ENCODE results near the gene OLFM3. TPM values are rescaled to one million over a fixed set of nuclear protein-coding genes. Genes with fewer than 3 reads are reported as not detected.

The OLFM3 gene
- total RNA-seq, 1 donor from 2014 or later: 32.4 TPM

DNA sequence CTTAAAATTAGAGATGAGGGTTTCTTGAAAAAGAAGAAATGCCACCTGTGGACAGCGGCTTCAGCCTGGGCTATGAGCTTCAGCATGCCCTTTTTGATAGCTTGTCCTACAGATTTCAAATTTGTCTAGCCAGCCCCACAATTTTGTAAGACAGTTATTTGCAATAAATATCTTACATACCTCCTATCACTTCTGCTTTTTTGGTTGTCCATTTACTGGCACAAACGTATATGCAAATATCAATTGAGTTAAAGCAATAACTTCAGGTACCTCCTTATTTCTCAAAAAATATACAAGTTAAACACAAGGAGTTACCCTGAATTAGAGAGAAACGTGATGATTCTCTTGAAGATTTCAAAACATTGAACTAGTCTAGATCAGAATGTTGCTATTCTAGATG, 53.5 kb downstream of the OLFM3 start:
- no peak for DNase-seq

DNA sequence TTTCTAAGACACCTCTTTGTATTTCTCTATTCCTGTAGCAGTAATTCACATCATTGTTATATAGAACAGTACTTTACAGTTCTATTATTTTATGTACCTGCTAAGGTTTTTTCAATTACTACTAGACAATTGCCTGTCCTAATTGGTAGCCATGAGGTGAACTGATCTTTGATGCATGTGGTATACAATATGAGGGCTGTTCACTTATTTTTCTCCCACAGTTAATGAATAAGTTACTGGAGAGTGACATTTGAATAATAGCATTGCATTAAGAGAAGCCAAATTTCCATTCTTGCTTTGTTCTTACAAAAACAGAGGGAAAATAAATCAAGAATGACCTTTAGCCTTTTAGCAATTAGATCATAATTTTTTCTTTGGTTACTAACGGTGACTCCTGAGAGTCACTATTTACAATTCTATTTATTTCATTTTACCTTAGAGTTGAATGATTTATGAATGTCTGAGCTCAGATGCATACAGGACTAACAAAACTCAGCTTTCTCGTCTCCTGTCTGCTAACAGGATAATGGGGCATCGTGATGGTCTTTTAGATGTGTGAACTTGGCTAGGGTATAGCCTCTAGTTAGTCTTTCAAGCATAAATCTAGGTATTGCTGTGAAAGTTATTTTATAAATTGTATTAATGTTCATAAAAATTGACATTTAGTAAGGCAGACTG, 54.1 kb downstream of the OLFM3 start:
- no peak for DNase-seq

DNA sequence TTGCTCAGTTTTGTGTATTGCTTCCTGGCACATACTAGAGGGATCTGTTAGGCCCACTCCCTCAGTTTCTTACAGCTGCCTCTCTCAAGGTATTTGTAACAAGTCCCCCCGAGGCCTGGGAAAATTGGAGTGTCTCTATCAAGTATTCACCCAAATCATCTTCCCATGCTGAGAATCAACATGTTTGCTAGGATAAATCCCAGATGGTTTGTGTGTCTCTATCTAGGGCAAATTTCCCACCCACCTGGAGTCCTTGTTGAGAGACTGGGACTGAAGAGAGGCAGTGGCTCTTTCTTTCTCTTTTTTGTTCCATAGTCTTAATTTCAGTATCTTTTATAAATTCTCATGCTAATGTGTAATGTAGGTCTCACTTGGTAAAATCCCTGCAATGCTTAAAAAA, 58.0 kb downstream of the OLFM3 start:
- no peak for DNase-seq

DNA sequence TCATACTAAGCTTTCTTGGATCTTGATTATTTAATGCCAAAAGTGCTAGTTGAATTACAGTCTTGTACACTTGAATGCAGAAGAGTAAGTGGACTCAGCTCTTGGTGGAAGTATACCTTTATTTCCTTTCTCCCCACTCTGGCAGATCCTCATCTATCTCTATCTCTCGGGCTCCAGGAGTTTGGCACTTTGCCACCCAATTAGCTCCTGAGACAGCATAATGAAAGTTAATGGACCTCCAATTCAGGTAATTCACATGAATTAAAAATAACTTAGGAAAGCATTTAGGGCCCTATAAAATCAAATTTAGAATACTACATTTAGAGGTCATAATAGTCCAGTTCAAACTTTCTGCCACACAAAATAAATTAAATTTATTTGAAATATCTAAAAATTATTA, 67.4 kb downstream of the OLFM3 start:
- DNase-seq: no peak

DNA sequence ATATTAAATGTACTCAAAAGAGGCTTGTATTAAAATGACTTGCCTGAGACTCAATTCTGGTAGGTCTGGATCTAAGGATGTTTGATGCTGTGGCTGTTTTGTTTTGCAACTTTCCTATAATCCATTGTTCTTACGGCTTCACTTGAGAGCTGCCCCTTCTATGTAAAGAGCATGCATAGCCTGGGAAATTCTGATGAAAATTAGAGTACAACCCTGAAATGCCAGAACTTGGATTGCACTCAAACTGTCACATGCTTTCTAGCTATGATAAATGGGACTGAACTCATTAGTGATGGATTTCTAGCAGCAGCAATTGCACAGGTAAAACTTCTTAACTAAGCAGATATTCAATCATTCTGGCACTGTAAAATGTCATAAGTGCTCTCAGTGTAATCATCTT, 67.9 kb downstream of the OLFM3 start:
- no peak for DNase-seq

DNA sequence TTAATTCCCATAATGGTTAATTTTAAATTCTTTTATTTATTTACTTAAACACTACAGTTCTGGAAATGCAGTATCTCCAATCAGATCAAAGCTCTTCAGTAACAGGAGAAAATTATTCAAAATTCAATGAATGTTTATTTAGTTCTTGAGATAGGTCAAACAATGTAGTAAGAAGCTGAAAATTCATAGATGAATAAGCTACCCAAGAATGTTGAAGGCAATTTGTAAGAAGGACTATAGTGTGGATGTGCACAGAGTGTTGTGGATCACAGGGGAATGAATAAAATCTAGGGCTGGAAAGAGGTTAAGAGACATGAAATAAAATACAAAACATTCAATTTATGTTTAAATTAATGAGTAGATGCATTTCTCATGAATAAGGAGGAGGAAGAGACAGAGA, 72.0 kb downstream of the OLFM3 start:
- DNase-seq: no peak

DNA sequence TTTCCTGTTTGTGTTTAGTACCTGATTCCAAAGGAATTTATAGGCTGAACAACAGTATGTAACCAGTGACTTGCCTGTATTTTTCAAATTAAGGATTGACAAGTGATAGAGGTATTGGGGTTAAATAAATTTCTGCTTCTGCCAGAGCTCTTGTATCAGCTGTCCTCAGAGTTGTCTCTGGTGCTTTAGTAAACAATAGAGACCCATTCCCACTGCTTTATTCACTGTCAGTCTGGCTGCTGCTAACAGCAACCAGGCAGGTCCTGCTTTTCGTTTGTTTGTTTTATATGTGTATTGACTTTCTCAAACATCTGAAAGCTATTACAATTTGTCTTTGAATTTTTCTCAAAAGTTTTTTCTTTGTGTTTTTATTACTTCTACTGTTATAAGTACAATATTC, 76.1 kb downstream of the OLFM3 start:
- no peak for DNase-seq

DNA sequence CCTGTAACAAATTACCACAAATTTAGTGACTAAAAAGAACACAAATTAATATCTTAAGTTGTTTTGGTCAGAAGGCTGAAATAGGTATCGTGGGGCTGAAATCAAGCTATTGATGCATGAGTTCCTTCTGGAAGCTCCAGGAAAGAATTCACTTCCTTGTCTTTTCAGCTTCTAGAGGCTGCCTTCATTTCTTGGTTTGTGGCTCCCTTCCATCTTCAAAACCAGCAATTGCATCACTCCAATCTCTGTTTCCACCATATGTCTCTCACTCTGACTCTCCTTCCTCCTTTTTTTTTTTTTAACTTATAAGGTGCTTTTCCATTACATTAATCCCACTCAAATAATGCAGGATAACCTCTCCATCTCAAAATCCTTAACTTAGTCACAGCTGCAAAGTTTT, 78.4 kb downstream of the OLFM3 start:
- DNase-seq: no peak

DNA sequence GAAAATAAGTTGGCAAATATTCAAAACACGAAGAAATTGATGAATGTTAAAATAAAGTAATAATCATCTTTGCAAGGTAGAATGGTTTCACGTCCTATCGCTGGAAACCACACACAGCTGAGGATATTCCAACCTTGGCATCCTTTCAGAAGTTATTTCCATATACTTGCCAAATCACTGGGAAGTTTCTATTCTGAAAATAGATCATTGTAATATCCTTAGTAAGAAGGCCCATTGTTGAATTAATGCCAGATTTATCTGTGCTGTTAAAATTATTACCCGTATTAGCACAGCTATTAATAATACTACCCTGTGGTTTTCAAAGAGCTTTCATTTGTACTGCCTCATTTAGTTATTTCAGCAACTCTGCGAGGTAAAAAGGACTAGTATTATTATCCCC, 81.1 kb downstream of the OLFM3 start:
- DNase-seq: no peak

DNA sequence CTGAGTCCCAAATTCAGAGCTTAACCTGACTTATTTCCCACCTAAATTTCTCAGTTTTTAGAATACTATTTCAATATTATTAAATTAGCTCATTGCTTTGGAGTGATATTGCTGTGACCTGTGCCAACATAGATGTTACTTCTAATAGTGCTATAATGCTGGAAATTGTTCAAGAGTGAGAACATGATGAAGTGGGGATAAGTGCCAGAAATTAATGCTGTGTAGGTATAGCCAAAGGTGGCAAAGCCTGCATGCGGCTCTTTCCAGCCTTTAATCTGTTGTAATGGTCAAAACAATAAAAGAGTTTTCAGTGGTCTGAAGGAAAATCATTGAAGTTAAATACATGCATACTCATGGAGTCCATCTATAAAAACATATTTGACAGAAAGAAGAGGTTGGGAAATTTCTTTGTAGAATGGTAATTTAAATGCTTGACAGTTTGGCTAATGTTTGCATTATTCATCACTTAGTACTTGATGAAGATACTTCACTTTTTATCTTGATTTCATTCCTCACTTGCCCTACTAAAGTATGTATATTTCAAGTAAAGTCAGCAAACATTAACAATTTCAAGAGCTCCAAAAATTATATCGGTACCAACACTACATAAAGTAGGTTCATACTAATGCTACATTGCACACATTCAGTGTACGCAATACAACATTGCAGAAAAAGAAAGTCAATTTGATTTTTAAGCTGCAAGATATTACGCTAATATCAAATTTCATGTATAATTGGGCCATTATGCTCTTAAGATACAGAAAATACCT, 82.1 kb downstream of the OLFM3 start:
- no peak for DNase-seq

DNA sequence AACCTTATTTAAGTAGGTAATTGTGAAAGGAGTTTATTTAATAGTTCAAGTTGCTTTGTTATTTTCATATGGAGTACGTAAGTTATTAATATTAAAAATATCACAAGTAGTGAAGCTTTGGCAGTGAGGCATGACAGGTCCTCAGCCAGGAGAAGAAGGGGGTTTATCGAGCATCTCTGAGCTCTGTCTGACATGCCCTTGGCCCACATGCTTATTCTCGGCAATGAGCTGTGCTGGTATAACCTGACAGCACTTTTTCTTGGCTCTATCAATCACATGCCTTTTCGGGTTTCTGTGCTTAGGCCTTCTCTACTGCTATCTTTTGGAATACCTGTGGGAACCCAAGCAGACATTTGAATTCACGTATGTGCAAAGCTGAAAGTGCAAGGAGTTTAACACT, 84.8 kb downstream of the OLFM3 start:
- no peak for DNase-seq

DNA sequence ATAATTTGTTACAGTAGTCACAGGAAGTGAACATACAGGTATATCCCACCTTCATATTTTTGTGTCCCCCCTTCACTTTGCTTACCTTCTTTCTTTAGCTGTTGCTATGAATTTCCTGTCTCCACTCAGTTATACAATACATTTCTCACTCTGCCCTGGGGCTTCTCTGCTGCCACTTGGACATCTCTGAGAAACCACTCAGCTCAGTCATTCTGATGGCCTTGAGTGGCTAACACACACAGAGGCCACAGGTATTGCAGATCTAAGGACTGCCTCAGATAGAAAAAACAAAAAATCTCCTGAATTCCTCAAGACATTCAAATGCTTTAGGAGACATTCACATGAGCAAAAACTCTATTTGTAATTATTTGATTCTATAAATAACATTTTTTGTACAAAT, 87.7 kb downstream of the OLFM3 start:
- DNase-seq: no peak

DNA sequence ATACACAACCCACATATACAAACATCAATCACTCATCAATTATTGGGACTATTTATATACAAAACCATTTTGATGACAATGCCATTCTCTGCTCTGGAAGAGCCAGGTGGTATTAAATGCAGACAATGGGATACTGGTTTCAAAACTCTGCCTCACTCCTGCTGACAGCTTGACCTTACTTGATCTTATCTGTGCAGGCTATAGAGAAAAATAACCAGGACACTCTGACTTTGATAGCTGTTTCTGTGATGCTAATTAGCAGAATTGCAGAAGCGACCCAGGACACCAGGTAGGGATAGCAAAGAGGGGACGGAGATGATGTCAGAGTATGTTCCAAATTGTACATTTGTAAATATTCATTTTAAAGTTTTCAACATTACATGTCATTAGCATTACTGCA, 89.5 kb downstream of the OLFM3 start:
- no peak for DNase-seq

DNA sequence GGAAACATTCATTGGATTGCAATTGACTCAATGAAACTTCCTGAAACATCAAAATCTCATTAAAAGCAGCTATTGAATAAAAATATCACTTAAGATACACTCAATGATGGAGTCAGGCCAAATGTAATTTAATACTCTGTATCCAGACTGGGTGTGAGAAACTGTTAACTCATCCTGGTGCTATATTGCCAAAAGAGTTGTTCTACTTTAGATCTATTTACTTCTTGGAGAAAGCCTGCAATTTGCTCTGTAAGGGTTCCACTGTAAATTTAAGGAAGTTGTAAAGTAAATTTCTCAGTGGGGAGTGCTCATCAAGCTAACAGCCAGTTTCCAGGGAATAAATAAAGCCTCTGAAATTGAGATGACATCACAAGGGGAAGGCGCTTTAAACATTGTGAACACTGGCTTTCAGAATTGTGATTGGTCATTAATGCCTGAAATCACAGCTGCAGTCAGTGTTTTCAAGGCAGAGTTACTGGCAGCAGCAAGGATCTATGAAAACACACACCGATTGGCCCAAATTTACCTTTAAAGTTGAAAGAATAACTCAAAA, 91.4 kb downstream of the OLFM3 start:
- DNase-seq: no peak

DNA sequence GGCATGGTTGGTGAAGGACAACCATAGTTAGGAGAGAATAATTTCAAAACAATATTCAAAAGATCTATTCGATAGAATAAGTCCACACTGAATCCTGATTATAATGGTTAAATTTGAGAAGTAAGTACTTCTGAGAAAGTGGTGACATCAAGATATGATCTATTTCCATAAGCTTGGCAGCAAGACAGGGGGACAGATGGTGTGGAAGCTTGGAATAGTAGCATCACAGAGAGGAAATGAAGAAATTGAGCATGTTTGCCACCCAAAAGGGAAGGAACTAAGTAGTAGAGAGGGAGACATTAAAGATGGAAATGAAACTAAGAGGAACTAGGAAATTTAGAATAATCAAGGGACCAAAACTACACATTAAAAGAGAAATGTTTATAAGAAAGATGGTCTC, 94.5 kb downstream of the OLFM3 start:
- DNase-seq: peak; percentile 29

DNA sequence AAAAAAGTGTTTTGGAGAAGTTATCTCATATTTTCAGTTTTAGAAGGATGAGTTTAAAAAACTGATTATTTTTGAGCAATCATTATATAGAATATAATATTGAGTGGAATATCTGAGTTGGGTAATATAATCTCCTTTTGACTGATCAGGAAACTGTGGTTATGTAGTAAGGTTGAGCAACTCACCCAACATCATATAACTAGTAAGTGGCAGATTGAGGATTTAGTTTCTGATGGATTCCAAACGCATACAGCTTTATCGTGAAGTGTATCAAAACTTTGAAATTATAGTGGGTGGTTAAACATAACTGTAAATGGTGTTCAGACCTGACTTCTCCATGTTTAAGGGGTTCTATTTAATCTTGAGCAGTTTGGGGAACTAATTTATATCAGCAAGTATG, 98.6 kb downstream of the OLFM3 start:
- DNase-seq: no peak

DNA sequence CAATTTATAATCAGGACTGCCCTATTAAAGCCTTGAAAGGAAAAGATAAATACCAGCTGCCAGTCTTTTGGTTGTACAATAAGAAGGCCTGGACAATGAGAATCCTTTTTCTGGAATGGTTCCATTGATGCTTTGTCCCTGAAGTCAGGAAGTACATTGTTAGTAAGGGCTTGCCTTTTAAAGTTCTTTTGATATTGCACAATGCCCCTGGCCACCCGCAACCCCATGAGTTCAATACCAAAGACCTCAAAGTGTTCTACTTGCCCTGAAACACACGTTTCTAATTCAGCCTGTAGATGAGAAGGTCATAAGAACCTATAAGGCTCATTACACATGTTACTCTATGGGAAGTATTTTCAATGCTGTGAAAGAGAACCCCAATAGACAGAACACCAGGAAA, 112.1 kb downstream of the OLFM3 start:
- no peak for DNase-seq

DNA sequence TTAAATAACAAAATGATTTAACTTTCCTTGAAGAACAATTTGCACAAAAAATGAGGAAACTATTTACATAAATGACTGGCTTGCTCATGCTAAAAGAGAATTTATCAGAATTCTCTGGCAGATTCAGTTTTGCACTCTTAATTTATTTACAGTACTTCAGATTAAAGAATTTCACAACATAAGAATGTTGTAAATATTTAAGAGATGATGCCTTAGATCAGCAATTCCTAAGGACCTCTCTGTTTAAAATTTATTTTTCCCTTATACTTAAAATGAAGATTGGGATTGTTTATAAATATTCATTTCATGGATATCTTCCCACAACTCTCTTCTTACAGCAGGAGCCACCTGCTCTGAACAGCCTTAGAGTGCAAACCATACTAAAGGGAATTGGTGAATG, 120.8 kb downstream of the OLFM3 start:
- DNase-seq: no peak

DNA sequence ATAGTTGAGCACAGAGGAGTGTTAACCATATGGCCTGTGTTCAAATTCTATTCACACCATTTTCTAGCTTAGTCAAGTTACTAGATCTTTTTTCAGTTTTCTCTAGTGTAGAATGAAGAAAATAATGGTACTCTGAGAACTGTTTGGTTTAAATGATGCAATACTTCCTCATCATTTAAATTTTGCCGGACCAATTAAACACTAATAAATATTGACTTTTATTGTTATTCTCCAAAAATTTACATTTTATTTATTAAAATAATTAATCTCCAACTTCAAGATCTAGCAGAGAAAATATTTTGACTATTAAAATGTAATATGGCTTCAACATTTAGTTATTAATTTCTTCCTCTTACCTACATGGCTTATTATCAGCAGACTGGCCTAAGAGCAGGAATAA, 123.1 kb downstream of the OLFM3 start:
- no peak for DNase-seq

DNA sequence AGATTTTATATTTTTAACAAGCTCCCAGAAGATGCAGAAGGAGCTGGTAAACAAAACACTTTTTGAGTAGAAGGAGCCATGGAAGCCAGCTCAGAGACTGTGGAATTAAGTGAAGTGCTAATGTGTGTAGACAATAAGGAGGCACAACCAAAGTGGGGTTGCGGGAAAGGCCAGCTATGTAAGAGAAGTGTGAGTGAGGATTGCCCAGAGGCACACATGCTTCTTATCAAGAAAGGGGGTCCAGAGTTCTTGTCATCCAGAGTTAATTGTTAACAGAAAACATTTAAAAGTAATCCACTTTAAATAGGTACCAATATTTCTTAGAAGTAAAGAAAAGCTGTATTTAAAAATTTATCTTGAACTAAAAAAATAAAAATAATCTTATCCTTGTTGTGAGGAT, 136.8 kb downstream of the OLFM3 start:
- DNase-seq: no peak

DNA sequence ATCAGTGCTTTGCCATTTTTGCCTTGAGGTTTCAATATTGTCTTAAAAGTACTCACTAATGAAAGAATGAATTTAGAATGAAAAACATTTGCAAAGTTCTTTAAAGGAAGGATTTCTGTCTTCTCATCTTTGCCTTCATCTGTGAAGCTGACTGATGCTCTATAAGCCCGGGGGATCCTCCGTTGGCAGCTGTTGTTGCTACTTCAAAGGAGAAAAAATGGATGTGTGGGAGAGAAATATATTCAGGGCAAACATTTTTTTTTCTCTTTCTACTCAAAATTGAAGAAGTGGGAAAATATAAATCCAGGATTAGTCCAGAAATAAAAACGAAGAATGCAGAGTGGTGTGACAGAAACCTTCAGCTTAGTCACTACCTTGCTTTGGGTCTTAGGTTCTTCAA, 142.5 kb downstream of the OLFM3 start:
- DNase-seq: no peak

DNA sequence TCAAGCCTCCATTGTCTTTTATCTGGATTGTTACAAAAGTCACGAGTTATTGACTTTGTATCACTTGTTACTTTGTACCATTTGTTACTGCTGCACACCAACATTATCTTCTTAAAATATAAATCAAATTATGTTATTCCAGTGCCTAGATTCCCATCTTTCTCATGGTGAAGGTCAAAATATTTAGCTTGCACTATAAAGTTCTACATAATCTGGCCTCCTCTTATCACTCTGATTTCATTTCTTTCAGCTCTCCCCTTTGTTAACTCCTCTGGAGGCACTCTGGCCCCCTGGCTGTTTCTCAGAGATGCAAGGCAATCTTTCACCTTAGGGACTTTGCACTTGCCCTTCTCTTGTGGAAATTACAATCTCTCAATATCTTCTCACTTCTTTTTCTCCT, 143.8 kb downstream of the OLFM3 start:
- no peak for DNase-seq

DNA sequence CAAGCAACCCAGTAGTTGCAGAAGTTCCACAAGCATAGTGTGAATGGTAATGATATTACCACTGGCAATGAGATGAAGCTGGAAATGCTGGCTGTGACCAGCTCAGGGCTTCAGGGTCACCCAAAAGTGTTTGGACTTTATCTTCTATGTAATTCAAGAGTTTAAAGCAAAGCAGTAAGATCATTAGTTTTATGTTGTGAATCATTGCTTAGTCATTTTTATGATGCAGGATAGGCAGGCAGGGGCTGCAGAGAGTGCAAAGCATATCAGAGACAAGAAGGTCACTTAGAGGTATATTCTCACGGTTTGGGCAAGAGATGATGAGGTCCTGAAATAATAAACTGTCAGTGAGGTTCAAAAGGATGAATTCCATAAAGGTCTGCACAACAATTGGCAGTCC, 147.4 kb downstream of the OLFM3 start:
- DNase-seq: no peak

DNA sequence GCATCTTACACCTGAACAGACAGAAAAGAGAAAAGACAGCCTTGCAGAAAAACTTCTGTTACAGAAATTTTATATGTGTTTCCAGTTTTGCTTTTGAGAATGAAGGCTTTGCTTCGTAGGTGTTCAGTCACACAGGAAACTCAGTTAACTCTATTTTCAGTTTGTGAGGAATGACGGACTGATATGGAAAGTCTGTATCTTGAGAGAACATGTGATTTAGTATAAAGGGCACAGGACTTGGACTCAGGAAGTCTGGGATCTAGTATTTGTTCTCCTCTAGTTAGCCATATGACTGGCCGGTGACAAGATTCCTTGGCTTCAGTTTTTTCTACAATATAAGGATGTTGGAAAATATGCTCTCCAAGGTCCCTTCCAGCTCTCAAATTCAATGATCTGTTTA, 149.1 kb downstream of the OLFM3 start:
- no peak for DNase-seq
